Karpas-422 (cell line): ENCODE measurements around the gene PUM1. TPM values are rescaled to one million over a fixed set of nuclear protein-coding genes. Genes with fewer than 3 reads are reported as not detected.

Experiments
- DNase-seq: peaks from one replicate; pipeline ENCODE4 v3.0.0-alpha.2; 2015
- H2AFZ ChIP-seq: fragments of 200-600 bp; sonication (generic); 2 replicates; pipeline ENCODE4 v1.6.1; 2014; ENCODE audit warnings: antibody characterized with exemption, low read length, mixed read lengths
- H3K27ac ChIP-seq: fragments of 200-600 bp; sonication (generic); 2 replicates; pipeline ENCODE4 v1.5.1; 2014; ENCODE audit warnings: mild to moderate bottlenecking, low read length, moderate library complexity
- H3K27me3 ChIP-seq: fragments of 200-600 bp; sonication (generic); 2 replicates; pipeline ENCODE4 v1.6.1; 2014; ENCODE audit warnings: low read length, mixed read lengths
- H3K36me3 ChIP-seq: fragments of 200-600 bp; sonication (generic); 2 replicates; pipeline ENCODE4 v1.6.1; 2014; ENCODE audit warnings: low read length, mixed read lengths; ENCODE audit not compliant: insufficient read depth
- H3K4me1 ChIP-seq: fragments of 200-600 bp; sonication (generic); 2 replicates; pipeline ENCODE4 v1.6.1; 2014; ENCODE audit warnings: mild to moderate bottlenecking, low read length, mixed read lengths
- H3K4me2 ChIP-seq: fragments of 200-600 bp; sonication (generic); 2 replicates; pipeline ENCODE4 v1.6.1; 2014; ENCODE audit warnings: low read length, low read depth, mild to moderate bottlenecking; ENCODE audit not compliant: poor library complexity, severe bottlenecking
- H3K4me3 ChIP-seq: fragments of 200-600 bp; sonication (generic); 2 replicates; pipeline ENCODE4 v1.5.1; 2014; ENCODE audit warnings: mild to moderate bottlenecking, antibody characterized with exemption, low read length, mixed read lengths
- H3K79me2 ChIP-seq: fragments of 200-600 bp; sonication (generic); 2 replicates; pipeline ENCODE4 v1.6.1; 2014; ENCODE audit warnings: mild to moderate bottlenecking, low read length, mixed read lengths
- H3K9ac ChIP-seq: fragments of 200-600 bp; sonication (generic); 2 replicates; pipeline ENCODE4 v1.6.0; 2014; ENCODE audit warnings: low read length
- H3K9me2 ChIP-seq: fragments of 200-600 bp; sonication (generic), shearing (Covaris generic); replicated peaks from 2 replicates; pipeline ENCODE4 v1.6.0; 2014; ENCODE audit warnings: mild to moderate bottlenecking, low read length, moderate library complexity; ENCODE audit not compliant: insufficient read depth
- H3K9me3 ChIP-seq: fragments of 300-700, 200-600 bp; sonication (generic); 2 replicates; pipeline ENCODE4 v1.6.1; 2014; ENCODE audit warnings: low read length, mixed read lengths
- H4K20me1 ChIP-seq: fragments of 200-600 bp; sonication (generic); 2 replicates; pipeline ENCODE4 v1.6.1; 2014; ENCODE audit warnings: mild to moderate bottlenecking, antibody characterized with exemption, low read length, low read depth; ENCODE audit not compliant: insufficient read depth
- total RNA-seq: library from RNA; depleted of rRNA; stranded (reverse); fragments of >200 nt; shearing (Covaris generic); gene quantifications from 2 replicates; pipeline ENCODE4 v1.2.3, GENCODE V29; 2014; ENCODE audit warnings: low replicate concordance

Gene PUM1
- total RNA-seq, 1 experiment from 2014 or later: 96.2 TPM

DNA sequence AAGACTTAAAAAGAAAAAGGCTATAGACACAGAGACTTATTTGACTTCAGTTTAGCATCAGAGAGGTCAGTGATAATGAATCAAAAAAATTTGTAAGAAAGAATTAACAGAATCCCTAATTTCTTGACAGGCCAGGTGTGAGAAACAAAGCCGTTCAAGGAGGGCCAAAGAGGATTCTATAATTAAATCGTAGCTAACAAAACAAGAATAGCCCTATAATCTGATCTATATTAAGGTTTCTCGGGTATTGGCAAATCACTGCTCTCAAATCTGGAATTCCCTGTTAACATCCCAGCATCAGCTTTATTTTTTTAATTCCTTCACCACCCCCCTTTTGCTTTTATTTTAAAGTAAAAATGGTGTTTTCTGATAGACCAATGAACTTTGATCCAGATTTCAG lies 60.3 kb downstream of the PUM1 start:
- H4K20me1 ChIP-seq: peaks cover 34% of the 10 kb centered on the region

DNA sequence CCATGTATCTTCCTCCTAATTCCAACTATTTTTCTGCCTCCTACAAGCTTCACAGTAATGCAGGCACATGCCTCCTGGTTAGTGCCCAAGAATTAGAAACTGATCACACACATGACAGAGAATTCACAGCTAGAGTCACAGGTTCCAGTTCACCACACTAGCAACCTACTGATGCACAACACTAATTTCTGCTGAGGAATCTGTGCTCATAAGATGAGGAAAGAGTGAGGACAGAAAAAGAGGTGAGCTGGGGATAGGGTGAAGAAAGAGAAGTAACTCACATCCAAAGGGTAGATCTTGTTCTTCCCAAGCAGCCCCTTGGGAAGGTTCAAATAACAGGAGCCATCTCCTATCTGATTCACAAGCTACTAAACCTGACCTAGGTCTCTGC lies 61.3 kb downstream of the PUM1 start:
- Histone ChIP-seq H3K4me3 (no peak overlapping the region), H3K27me3 (no peaks in the 10 kb centered on the region), H3K4me2 (no peak overlapping the region), H3K4me1 (peaks cover 57% of the 10 kb centered on the region), H3K9me2 (no peaks in the 10 kb centered on the region), H3K9ac (no peak overlapping the region), H3K79me2 (peaks cover 94% of the 10 kb centered on the region), H3K36me3 (peaks cover 29% of the 10 kb centered on the region; the same call in 1 of the 2 replicates), H4K20me1 (peaks cover 27% of the 10 kb centered on the region), H2AFZ (no peak overlapping the region), H3K27ac (no peak overlapping the region), H3K9me3 (no peaks in the 10 kb centered on the region)
- DNase-seq: no peak

More for the DNA sequence above, 60.3 kb downstream of the PUM1 start:
- no peak for DNase-seq
- Histone ChIP-seq H3K9ac (no peak overlapping the region), H3K27ac (no peak overlapping the region), H2AFZ (no peak overlapping the region), H3K4me2 (no peak overlapping the region), H3K4me1 (peaks cover 60% of the 10 kb centered on the region), H3K9me2 (no peaks in the 10 kb centered on the region), H3K4me3 (no peak overlapping the region), H3K27me3 (no peaks in the 10 kb centered on the region), H3K9me3 (no peaks in the 10 kb centered on the region), H3K36me3 (peaks cover 25% of the 10 kb centered on the region; the same call in 1 of the 2 replicates), H3K79me2 (peaks cover 96% of the 10 kb centered on the region)

DNA sequence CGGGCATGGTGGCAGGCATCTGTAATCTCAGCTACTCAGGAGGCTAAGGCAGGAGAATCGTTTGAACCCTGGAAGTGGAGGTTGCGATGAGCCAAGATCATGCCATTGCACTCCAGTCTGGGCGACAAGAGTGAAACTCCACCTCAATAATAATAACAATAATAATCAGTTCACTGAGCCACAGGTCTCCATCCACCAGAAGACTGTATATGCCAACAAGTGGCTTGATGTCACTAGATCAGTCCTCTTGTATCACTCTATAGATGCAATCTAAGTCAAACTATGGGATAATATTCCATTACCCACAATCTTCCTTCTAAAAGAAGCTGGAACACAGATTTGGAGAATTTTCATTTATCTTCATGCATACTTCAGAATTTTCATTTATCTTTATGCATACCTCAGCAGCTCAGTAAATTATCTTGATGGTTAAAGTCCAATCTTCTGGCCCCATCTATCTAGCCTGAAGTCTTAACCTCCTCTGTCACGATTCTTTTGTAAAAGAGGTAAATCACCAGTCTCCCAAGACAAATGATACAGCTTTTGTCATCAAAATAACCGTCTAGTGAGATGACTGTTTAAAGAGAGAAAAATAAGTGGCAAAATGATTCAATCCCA lies 61.8 kb downstream of the PUM1 start:
- no peak overlapping the region for H3K9ac ChIP-seq
- no peak overlapping the region for H2AFZ ChIP-seq
- H3K9me2 ChIP-seq: no peaks in the 10 kb centered on the region
- H3K27ac ChIP-seq: no peak overlapping the region
- peaks cover 24% of the 10 kb centered on the region for H4K20me1 ChIP-seq
- DNase-seq: no peak
- peaks cover 93% of the 10 kb centered on the region for H3K79me2 ChIP-seq
- no peak overlapping the region for H3K4me3 ChIP-seq
- H3K9me3 ChIP-seq: no peaks in the 10 kb centered on the region
- H3K4me2 ChIP-seq: no peak overlapping the region
- H3K27me3 ChIP-seq: no peaks in the 10 kb centered on the region
- peaks cover 52% of the 10 kb centered on the region for H3K4me1 ChIP-seq
- peaks cover 32% of the 10 kb centered on the region; the same call in 1 of the 2 replicates for H3K36me3 ChIP-seq

DNA sequence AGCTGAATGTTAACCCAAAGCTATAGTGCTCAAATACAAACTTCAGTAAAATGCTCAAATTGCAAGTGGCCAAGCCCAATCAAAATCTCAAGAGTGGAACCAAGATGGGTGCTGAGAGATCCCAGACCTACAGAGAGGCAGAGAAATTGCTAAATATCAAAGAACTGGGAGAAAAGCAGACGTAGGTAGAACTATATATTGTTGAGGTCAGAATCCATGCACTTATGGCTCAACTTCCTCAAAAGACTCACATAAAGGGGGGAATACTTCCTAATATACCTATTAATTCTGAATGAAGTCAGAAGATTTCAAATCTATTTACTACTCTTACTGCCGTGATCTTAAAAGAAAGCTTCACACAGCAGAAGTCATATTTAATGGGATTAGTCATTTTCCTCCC lies 65.2 kb downstream of the PUM1 start:
- Histone ChIP-seq H3K9me2 (no peaks in the 10 kb centered on the region), H3K36me3 (peaks cover 46% of the 10 kb centered on the region; the same call in 1 of the 2 replicates), H4K20me1 (peaks cover 5% of the 10 kb centered on the region; the same call in 1 of the 2 replicates), H3K4me3 (no peak overlapping the region), H3K4me2 (no peak overlapping the region), H3K4me1 (peaks cover 28% of the 10 kb centered on the region), H3K9me3 (no peaks in the 10 kb centered on the region), H3K9ac (no peak overlapping the region), H3K79me2 (peaks cover 94% of the 10 kb centered on the region), H3K27ac (peak overlapping the region; percentile 10; the same call in 1 of the 2 replicates), H3K27me3 (no peaks in the 10 kb centered on the region), H2AFZ (no peak overlapping the region)
- no peak for DNase-seq

DNA sequence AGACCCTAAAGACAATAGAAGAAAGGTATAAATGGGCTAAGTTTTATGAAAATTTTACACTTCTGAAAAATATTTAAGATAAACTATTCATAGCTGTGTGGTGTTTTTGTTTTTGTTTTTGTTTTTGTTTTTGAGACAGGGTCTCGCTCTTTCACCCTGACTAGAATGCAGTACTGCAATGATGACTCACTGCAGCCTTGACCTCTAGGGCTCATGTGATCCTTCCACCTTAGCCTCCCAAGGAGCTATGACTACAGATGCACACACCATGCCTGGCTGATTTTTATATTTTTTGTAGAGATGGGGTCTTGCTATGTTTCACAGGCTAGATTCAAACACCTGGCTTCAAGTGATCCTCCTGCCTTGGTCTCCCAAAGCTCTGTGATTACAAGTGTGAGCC lies 66.6 kb downstream of the PUM1 start:
- Histone ChIP-seq H3K79me2 (peaks cover 94% of the 10 kb centered on the region), H3K4me3 (no peak overlapping the region), H3K4me2 (no peak overlapping the region), H3K27me3 (no peaks in the 10 kb centered on the region), H3K9ac (no peak overlapping the region), H4K20me1 (no peaks in the 10 kb centered on the region), H3K27ac (no peak overlapping the region), H3K9me3 (no peaks in the 10 kb centered on the region), H3K9me2 (no peaks in the 10 kb centered on the region), H3K4me1 (peaks cover 20% of the 10 kb centered on the region), H3K36me3 (peaks cover 44% of the 10 kb centered on the region; the same call in 1 of the 2 replicates), H2AFZ (no peak overlapping the region)
- no peak for DNase-seq

DNA sequence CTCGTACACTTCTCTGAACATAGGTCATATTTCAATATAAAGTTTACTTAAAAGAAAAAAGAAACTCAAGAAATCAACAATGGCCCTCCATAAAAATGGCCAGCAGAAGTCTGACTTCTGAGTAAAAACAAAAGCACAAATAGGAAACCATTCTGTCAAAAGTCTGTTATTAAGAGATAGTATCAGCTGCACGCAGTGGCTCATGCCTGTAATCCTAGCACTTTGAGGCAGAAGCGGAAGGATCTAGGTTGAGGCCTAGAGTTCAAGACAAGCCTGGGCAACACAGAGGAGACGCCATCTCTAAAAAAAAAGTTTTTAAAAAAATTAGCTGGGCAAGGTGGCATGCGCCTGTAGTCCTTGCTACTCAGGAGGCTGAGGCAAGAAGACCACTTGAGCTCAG lies 67.3 kb downstream of the PUM1 start:
- Histone ChIP-seq H3K4me1 (peaks cover 20% of the 10 kb centered on the region), H3K27ac (no peak overlapping the region), H3K4me3 (no peak overlapping the region), H2AFZ (no peak overlapping the region), H3K9me3 (no peaks in the 10 kb centered on the region), H3K9ac (no peak overlapping the region), H3K27me3 (no peaks in the 10 kb centered on the region), H3K9me2 (no peaks in the 10 kb centered on the region), H4K20me1 (no peaks in the 10 kb centered on the region), H3K36me3 (peaks cover 41% of the 10 kb centered on the region; the same call in 1 of the 2 replicates), H3K79me2 (peaks cover 94% of the 10 kb centered on the region), H3K4me2 (no peak overlapping the region)
- no peak for DNase-seq

DNA sequence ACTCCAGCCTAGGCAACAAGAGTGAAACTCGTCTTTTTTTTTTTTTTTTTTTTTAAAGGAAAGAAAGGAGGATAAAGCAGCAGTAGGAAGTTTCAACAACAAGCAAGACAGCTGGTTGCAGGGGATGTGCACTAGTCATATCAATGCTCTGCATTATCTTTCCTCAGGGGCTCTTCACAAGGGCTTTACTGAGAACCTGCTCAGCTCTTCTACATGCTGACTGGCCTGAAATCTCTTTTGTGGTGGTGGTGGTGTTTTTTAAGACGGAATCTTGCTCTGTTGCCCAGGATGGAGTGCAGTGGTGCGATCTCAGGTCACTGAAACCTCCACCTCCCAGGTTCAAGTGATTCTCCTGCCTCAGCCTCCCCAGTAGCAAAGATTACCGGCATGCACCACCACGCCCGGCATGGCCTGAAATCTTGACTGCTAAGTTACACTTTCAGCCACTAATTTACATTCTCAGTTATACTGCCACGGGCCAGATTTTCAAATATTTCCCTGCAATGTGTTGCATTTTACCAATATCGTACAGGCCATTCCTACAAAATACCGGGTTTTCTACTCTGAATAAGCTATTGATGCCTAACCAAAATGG lies 68.0 kb downstream of the PUM1 start:
- Histone ChIP-seq H3K4me1 (peaks cover 20% of the 10 kb centered on the region), H3K9me2 (no peaks in the 10 kb centered on the region), H3K79me2 (peaks cover 94% of the 10 kb centered on the region), H3K27me3 (no peaks in the 10 kb centered on the region), H3K4me3 (no peak overlapping the region), H4K20me1 (no peaks in the 10 kb centered on the region), H3K9ac (no peak overlapping the region), H3K36me3 (peaks cover 41% of the 10 kb centered on the region; the same call in 1 of the 2 replicates), H3K4me2 (no peak overlapping the region), H3K27ac (no peak overlapping the region), H3K9me3 (no peaks in the 10 kb centered on the region), H2AFZ (no peak overlapping the region)
- DNase-seq: no peak

DNA sequence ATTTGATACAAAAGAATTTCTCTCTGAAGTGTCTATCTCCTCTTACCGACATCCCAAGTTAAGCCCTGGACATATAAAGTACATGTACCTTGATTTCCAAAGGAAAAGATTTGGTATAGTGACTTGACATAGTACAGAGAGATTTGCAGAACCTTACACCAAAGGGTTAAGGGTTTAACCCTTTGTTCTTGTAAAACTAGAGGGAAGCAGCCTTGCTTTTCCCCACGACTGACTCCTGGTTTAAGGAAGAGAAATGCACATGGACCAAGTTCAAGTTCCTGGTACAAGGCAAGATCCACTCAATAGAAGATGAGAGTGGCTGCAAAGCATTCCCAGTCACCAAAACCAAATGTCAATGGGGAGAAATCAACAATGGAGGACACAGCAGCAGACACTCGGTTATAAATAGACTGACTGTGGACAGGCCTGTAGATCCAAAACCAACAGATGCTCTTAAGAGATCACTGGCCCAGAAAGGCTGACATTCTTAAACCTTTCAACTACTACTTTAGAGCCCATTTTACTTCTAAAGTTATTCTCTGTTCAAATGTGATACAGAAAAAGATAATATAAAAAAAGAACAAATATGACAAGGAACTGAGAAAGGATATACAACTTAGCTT lies 69.4 kb downstream of the PUM1 start:
- Histone ChIP-seq H3K79me2 (peaks cover 95% of the 10 kb centered on the region), H4K20me1 (no peaks in the 10 kb centered on the region), H3K9ac (no peak overlapping the region)

More for the DNA sequence above, 69.4 kb downstream of the PUM1 start:
- Histone ChIP-seq H3K27ac (no peak overlapping the region), H3K9me3 (no peaks in the 10 kb centered on the region), H3K9me2 (no peaks in the 10 kb centered on the region), H2AFZ (no peak overlapping the region), H3K36me3 (peaks cover 52% of the 10 kb centered on the region; the same call in 1 of the 2 replicates), H3K4me2 (no peak overlapping the region), H3K27me3 (no peaks in the 10 kb centered on the region), H3K4me1 (peaks cover 12% of the 10 kb centered on the region), H3K4me3 (no peak overlapping the region)
- no peak for DNase-seq
